Large intestine (tissue), 1 donor: ENCODE results near the gene LATS2. TPM values are rescaled to one million over a fixed set of nuclear protein-coding genes. Genes with fewer than 3 reads are reported as not detected.

Experiments used
- polyA plus RNA-seq: library from polyadenylated mRNA; unstranded; fragments of 120-200 nt; gene quantifications from one replicate; pipeline ENCODE4 v1.2.1, GENCODE V29; 2013

The LATS2 gene
- polyA plus RNA-seq, 1 donor = 7.4 TPM

Other genes with a start within 250 kb of the LATS2 start
- 11.7 TPM for gene XPO4, start 158.8 kb downstream of the LATS2 start, polyA plus RNA-seq
- gene SAP18, start 78.5 kb upstream of the LATS2 start, polyA plus RNA-seq = 127 TPM
- gene SKA3, start 115.0 kb upstream of the LATS2 start, polyA plus RNA-seq = 5.3 TPM
- 19.6 TPM for gene MRPL57, start 115.1 kb upstream of the LATS2 start, polyA plus RNA-seq